WERI-Rb-1 (cell line): ENCODE measurements around the gene NRIP3.
A peak's percentile ranks its signal among the peaks of the same experiment; 100 is the strongest.

Experiments
- DNase-seq: peaks from one replicate; pipeline ENCODE4 v3.0.0-alpha.2; 2020
- H3K27ac ChIP-seq: fragments of 250-450 bp; sonication (Bioruptor Pico); 2 replicates; pipeline ENCODE4 v1.5.1; 2020; ENCODE audit warnings: mild to moderate bottlenecking, moderate library complexity
- H3K27me3 ChIP-seq: fragments of 250-450 bp; sonication (Bioruptor Pico); 2 replicates; pipeline ENCODE4 v1.5.1; 2021; ENCODE audit warnings: mild to moderate bottlenecking, low read depth, moderate library complexity; ENCODE audit not compliant: insufficient read depth, severe bottlenecking
- H3K36me3 ChIP-seq: fragments of 250-450 bp; sonication (Bioruptor Pico); 2 replicates; pipeline ENCODE4 v1.5.1; 2020; ENCODE audit warnings: mild to moderate bottlenecking, moderate library complexity
- H3K4me3 ChIP-seq: 2 replicates; pipeline ENCODE4 v1.5.1; 2011; ENCODE audit warnings: low read depth, mild to moderate bottlenecking, control low read depth, low read length
- H3K9me3 ChIP-seq: fragments of 250-450 bp; sonication (Bioruptor Pico); 2 replicates; pipeline ENCODE4 v1.5.1; 2021; ENCODE audit warnings: mild to moderate bottlenecking, moderate library complexity; ENCODE audit not compliant: severe bottlenecking
- CTCF ChIP-seq: IDR thresholded peaks from 2 replicates; pipeline ENCODE4 v1.5.1; 2011; ENCODE audit warnings: low read depth, mild to moderate bottlenecking, control low read depth, inconsistent platforms, low read length

The NRIP3 gene

GRCh38 chr11:8964324-8965320 is 39.2 kb downstream of the NRIP3 start, which contains the start of gene TMEM9B:
Gene TMEM9B (minus strand): TSS chr11:8964442. CDS start chr11:8964313, 129 bp downstream.
- Histone ChIP-seq H3K27ac (peak within 1 kb of the TSS; percentile 91), H3K27me3 (no peaks in the 10 kb centered on the region), H3K9me3 (no peaks in the 10 kb centered on the region), H3K4me3 (peak within 1 kb of the TSS; percentile 57), H3K36me3 (peaks cover 3% of the 10 kb centered on the region)
- peak; percentile 90 for DNase-seq
- TF ChIP-seq CTCF = no peak

GRCh38 chr11:8963569-8964323 is 40.1 kb downstream of the NRIP3 start:
- Histone ChIP-seq H3K36me3 (peaks cover 3% of the 10 kb centered on the region), H3K9me3 (no peaks in the 10 kb centered on the region), H3K27me3 (no peaks in the 10 kb centered on the region), H3K27ac (peak overlapping the region; percentile 91), H3K4me3 (peak overlapping the region; percentile 57)
- DNase-seq = peak; percentile 80
- TF ChIP-seq CTCF = no peak

GRCh38 chr11:8962841-8963240 is 41.0 kb downstream of the NRIP3 start:
- H3K9me3 ChIP-seq = no peaks in the 10 kb centered on the region
- H3K27me3 ChIP-seq = no peaks in the 10 kb centered on the region
- no peak for TF ChIP-seq CTCF
- no peak overlapping the region for H3K27ac ChIP-seq
- peaks cover 3% of the 10 kb centered on the region for H3K36me3 ChIP-seq
- no peak overlapping the region for H3K4me3 ChIP-seq
- no peak for DNase-seq

GRCh38 chr11:8961401-8961800 is 42.4 kb downstream of the NRIP3 start:
- Histone ChIP-seq H3K27ac (no peak overlapping the region), H3K36me3 (peaks cover 3% of the 10 kb centered on the region), H3K27me3 (no peaks in the 10 kb centered on the region), H3K9me3 (no peaks in the 10 kb centered on the region), H3K4me3 (no peak overlapping the region)
- TF ChIP-seq CTCF = no peak
- DNase-seq = no peak

GRCh38 chr11:8959546-8960166 is 44.1 kb downstream of the NRIP3 start:
- H3K9me3 ChIP-seq = no peaks in the 10 kb centered on the region
- DNase-seq = peak; percentile 31
- no peak overlapping the region for H3K4me3 ChIP-seq
- TF ChIP-seq CTCF = peak; percentile 71
- H3K27ac ChIP-seq = no peak overlapping the region
- no peaks in the 10 kb centered on the region for H3K27me3 ChIP-seq
- peaks cover 7% of the 10 kb centered on the region for H3K36me3 ChIP-seq
